ENCODE measurements around the gene RER1.

RER1 gene

GRCh38 chr1:2350911-2351655, 40.6 kb upstream of the RER1 start:
- Histone ChIP-seq H4K20me1 (ENCODE audit: low read depth, low read length) (no peaks in the 10 kb centered on the region), H3K36me3 (ENCODE audit: low read length) (no peaks in the 10 kb centered on the region), H3K9me2 (replicated peaks; ENCODE audit: insufficient read depth, low read length) (no peaks in the 10 kb centered on the region), H3K9me3 (ENCODE audit: insufficient read depth, low read length) (no peaks in the 10 kb centered on the region), H3K4me3 (ENCODE audit: insufficient read depth, low read length, poor library complexity, severe bottlenecking) (no peak overlapping the region), H3K79me2 (ENCODE audit: insufficient read depth, low read length) (no peaks in the 10 kb centered on the region), H3K4me2 (ENCODE audit: low read depth, low read length, poor library complexity, severe bottlenecking) (no peak overlapping the region), H3K27ac (ENCODE audit: low read depth, low read length) (no peak overlapping the region), H3K27me3 (ENCODE audit: low read length) (no peaks in the 10 kb centered on the region), H3F3A (ENCODE audit: insufficient read depth) (no peaks in the 10 kb centered on the region), H2AFZ (ENCODE audit: low read depth, low read length, severe bottlenecking) (no peak overlapping the region), H3K9ac (ENCODE audit: low read length) (no peak overlapping the region)
- TF ChIP-seq EZH2phosphoT487 (conservative IDR thresholded peaks at IDR 0.05; ENCODE audit: low read length), result no peak
- TF ChIP-seq CTCF (IDR thresholded peaks at IDR 0.05; ENCODE audit: insufficient read depth, low read length, poor library complexity, severe bottlenecking), result no peak

- H2AFZ ChIP-seq (ENCODE audit: low read depth, low read length, severe bottlenecking), result no peak overlapping the region
- no peak overlapping the region for H3K4me2 ChIP-seq (ENCODE audit: low read depth, low read length, poor library complexity, severe bottlenecking)
- H3K27ac ChIP-seq (ENCODE audit: low read depth, low read length), result no peak overlapping the region
- H3F3A ChIP-seq (ENCODE audit: insufficient read depth), result no peaks in the 10 kb centered on the region
- H3K9ac ChIP-seq (ENCODE audit: low read length), result no peak overlapping the region
- H3K4me3 ChIP-seq (ENCODE audit: insufficient read depth, low read length, poor library complexity, severe bottlenecking), result no peak overlapping the region
- TF ChIP-seq EZH2phosphoT487 (conservative IDR thresholded peaks at IDR 0.05; ENCODE audit: low read length) (no peak), CTCF (IDR thresholded peaks at IDR 0.05; ENCODE audit: insufficient read depth, low read length, poor library complexity, severe bottlenecking) (no peak)
- no peaks in the 10 kb centered on the region for H3K36me3 ChIP-seq (ENCODE audit: low read length)
- no peaks in the 10 kb centered on the region for H4K20me1 ChIP-seq (ENCODE audit: low read depth, low read length)
- H3K9me2 ChIP-seq (replicated peaks; ENCODE audit: insufficient read depth, low read length), result no peaks in the 10 kb centered on the region
- no peaks in the 10 kb centered on the region for H3K9me3 ChIP-seq (ENCODE audit: insufficient read depth, low read length)
- H3K79me2 ChIP-seq (ENCODE audit: insufficient read depth, low read length), result no peaks in the 10 kb centered on the region
- H3K27me3 ChIP-seq (ENCODE audit: low read length), result no peaks in the 10 kb centered on the region
Observed at GRCh38 chr1:2351723-2352122, 39.9 kb upstream of the RER1 start.

GRCh38 chr1:2352341-2352896, 39.2 kb upstream of the RER1 start:
- no peak overlapping the region for H3K9ac ChIP-seq (ENCODE audit: low read length)
- H3K79me2 ChIP-seq (ENCODE audit: insufficient read depth, low read length), result no peaks in the 10 kb centered on the region
- no peaks in the 10 kb centered on the region for H4K20me1 ChIP-seq (ENCODE audit: low read depth, low read length)
- H3K27me3 ChIP-seq (ENCODE audit: low read length), result no peaks in the 10 kb centered on the region
- no peaks in the 10 kb centered on the region for H3K9me3 ChIP-seq (ENCODE audit: insufficient read depth, low read length)
- H3K27ac ChIP-seq (ENCODE audit: low read depth, low read length), result no peak overlapping the region
- H3K9me2 ChIP-seq (replicated peaks; ENCODE audit: insufficient read depth, low read length), result no peaks in the 10 kb centered on the region
- H3K4me3 ChIP-seq (ENCODE audit: insufficient read depth, low read length, poor library complexity, severe bottlenecking), result no peak overlapping the region
- H2AFZ ChIP-seq (ENCODE audit: low read depth, low read length, severe bottlenecking), result no peak overlapping the region
- TF ChIP-seq EZH2phosphoT487 (conservative IDR thresholded peaks at IDR 0.05; ENCODE audit: low read length) (no peak), CTCF (IDR thresholded peaks at IDR 0.05; ENCODE audit: insufficient read depth, low read length, poor library complexity, severe bottlenecking) (no peak)
- no peak overlapping the region for H3K4me2 ChIP-seq (ENCODE audit: low read depth, low read length, poor library complexity, severe bottlenecking)
- H3F3A ChIP-seq (ENCODE audit: insufficient read depth), result no peaks in the 10 kb centered on the region
- no peaks in the 10 kb centered on the region for H3K36me3 ChIP-seq (ENCODE audit: low read length)

Data from SU-DHL-6 (cell line).